Retina (tissue), 1 donor: ENCODE measurements around the gene ITGB1.
"Not testable (repeated sequence)": the region's sequence is repeated elsewhere in the genome, so short reads cannot be mapped to it uniquely, and the experiment has no call there.

Experiments
- DNase-seq: peaks from one replicate; pipeline ENCODE4 v3.0.0-alpha.2; 2016

Gene ITGB1

DNA sequence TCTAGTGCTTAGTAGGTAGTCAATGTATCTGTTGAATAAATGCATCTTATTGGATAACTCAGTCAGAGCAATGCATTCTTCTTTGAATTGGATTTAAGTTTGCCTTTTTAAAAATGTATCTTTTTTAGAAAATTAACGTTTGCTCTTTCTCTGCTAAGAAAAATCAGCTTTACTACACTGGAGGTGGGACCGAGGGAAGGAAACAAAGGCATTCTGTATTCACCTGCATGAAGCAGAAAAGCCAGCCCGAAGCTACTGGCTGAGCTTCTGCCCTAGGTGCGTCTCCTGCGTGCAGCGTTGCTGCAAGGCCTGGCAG, 22.2 kb upstream of the ITGB1 start:
- DNase-seq = no peak

DNA sequence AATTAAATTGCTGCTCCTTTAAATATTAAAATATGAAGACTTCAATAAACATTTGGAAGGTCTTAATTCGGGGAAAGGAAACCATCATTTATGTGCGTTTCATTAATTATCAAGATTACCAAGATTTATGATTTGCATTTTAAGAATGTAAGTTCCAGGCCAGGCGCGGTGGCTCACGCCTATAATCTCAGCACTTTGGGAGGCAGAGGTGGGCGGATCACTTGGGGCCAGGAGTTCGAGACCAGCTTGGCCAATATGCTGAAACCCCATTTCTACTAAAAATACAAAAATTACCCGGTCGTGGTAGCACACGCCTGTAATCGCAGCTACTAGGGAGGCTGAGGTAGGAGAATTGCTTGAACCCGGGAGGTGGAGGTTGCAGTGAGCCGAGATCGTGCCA, 21.7 kb upstream of the ITGB1 start:
- DNase-seq = not testable (repeated sequence)

GRCh38 chr10:32979041-32979440, 21.0 kb upstream of the ITGB1 start:
- DNase-seq = no peak

- not testable (repeated sequence) for DNase-seq
These were observed 20.1 kb upstream of the ITGB1 start for GRCh38 chr10:32977846-32978809.

- no peak for DNase-seq
These were observed 18.3 kb upstream of the ITGB1 start for GRCh38 chr10:32976338-32976737.

- DNase-seq = no peak
These were observed 14.9 kb upstream of the ITGB1 start for GRCh38 chr10:32972929-32973328.

GRCh38 chr10:32972460-32972859, 14.4 kb upstream of the ITGB1 start:
- no peak for DNase-seq

GRCh38 chr10:32971536-32972091, 13.6 kb upstream of the ITGB1 start:
- no peak for DNase-seq

GRCh38 chr10:32970910-32971309, 12.9 kb upstream of the ITGB1 start:
- DNase-seq = no peak

- DNase-seq = no peak
These were observed 6.2 kb upstream of the ITGB1 start for GRCh38 chr10:32964270-32964669.

GRCh38 chr10:32963096-32963495, 5.1 kb upstream of the ITGB1 start:
- no peak for DNase-seq

GRCh38 chr10:32962521-32962920, 4.5 kb upstream of the ITGB1 start:
- DNase-seq = no peak

GRCh38 chr10:32961895-32962369, 3.9 kb upstream of the ITGB1 start:
- DNase-seq = no peak

GRCh38 chr10:32961343-32961894, 3.4 kb upstream of the ITGB1 start:
- no peak for DNase-seq

DNA sequence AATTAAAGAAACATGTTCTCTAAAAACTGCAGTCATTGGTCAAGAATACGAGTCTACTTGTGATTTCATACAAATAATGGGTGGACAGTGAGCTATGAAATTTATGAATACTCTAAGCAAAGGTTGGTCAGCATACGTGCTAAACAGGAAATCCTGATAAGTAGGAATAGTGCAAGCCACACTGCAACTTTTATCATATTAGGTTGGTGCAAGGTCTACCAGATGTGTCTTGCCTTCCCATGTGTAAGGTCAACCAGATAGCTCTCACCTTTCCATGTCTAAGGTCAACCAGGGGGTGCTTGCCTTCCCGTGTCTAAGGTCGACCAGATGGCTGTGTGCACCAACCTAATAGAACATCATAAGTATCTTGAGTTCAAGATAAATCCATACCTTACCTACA, 2.0 kb upstream of the ITGB1 start:
- DNase-seq = no peak

DNA sequence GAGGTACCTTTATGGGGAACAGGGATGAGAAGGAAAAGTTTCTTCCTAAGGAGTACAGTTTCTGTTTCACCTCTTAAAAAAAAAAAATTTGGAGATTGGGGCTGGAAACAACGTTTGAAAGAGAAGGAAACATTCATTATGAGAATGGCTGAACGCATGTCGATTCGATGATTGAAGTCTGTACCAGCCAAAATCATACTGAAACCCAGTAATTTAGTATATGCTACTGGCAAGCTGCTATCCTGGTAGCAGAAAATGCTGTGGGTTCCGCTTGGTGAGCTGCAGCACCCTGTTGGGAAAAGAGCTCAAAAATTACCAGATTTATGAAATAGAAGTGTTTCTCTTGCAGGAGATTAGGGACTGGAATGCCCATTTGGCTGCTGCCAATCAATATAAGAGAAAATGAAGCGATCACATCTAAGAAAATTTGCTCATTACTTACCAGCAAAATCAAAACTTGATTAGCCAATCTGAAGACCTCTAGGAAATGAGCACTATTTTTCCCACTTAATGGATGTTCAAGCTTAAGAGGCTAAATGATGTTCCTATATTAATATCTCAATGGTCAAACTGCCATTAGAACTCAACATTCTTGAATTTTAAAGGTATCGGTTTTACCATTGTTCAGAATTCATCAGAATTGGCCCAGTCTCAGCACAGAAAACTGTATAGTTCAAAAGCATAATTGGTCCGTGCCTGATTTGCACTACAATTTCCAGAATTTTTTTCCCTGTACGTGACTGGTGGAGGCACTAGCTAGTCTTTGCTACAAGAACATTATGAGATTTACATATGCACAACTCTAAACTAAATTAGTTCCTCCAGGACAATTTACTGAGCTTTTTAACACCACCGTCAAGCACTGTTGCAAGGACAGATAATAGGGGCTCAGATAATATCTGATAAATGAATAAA, 1.2 kb upstream of the ITGB1 start:
- DNase-seq = no peak

GRCh38 chr10:32957341-32958084, 517 bp downstream of the ITGB1 start:
- peak; percentile 88 for DNase-seq

DNA sequence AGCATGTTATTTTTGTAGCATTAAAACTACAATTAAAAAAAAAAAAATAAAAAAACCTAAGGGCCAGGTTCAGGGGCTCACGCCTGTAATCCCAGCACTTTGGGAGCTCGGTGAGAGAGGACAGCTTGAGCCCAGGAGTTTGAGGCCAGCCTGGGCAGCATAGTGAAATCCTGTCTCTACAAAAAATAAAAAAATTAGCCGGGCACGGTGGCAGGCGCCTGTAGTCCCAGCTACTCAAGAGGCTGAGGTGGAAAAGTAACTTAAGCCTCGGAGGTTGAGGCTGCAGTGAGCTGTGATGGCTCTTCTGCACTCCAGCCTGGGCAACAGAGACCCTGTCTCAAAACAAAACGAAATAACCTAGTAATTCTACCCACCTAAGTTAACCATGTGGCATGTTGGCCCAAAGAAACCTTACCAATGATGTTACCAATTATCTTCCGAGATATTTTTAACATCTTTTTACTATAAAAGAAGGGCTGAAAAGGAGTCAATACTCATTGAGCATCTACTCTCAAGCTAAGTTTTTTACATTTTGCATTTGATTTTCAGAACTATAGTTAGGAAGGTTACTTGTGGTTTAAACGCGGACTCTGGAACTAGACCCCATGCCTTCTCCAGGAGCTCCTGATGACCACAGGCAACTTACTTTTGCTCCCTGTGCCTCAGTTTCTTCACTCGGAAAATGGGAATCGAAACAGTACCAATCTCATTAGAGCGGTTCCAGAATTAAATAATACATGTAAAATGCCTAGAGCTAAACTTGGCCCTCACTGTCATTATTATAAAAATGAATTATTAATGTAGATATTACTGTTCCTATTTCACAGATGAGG, 1.4 kb downstream of the ITGB1 start:
- DNase-seq = peak; percentile 29

GRCh38 chr10:32955790-32956189, 2.2 kb downstream of the ITGB1 start:
- DNase-seq = no peak

GRCh38 chr10:32955299-32955772, 2.7 kb downstream of the ITGB1 start:
- no peak for DNase-seq
